Right atrium auricular region (tissue), 2 donors: ENCODE results near the gene PTPN22. TPM values are rescaled to one million over a fixed set of nuclear protein-coding genes. Genes with fewer than 3 reads are reported as not detected.

Experiments
- DNase-seq: peaks from one replicate; pipeline ENCODE4 v3.0.0-alpha.2; 2019; ENCODE audit warnings: low spot score
- H3K27ac ChIP-seq, 2 donors: fragments of 200-600 bp; sonication (generic); 1 replicate in 1 of 2; 2 replicates in 1 of 2; pipeline ENCODE4 v1.5.1; 2016 to 2019
- H3K27me3 ChIP-seq, 2 donors: fragments of 200-600 bp; sonication (generic); one replicate each; pipeline versions ENCODE4 v1.5.1 to v1.6.0; 2017 to 2019
- H3K36me3 ChIP-seq: fragments of 200-600 bp; sonication (generic); one replicate; pipeline ENCODE4 v1.5.1; 2016
- H3K4me1 ChIP-seq, 2 donors: fragments of 200-600 bp; sonication (generic); one replicate each; pipeline versions ENCODE4 v1.5.1 to v1.6.0; 2017 to 2019
- H3K4me3 ChIP-seq, 2 donors: fragments of 200-600 bp; sonication (generic); 1 replicate in 1 of 2; 2 replicates in 1 of 2; pipeline ENCODE4 v1.5.1; 2017 to 2019; ENCODE audit warnings: mild to moderate bottlenecking in 1 of 2, moderate library complexity in 1 of 2
- H3K9me3 ChIP-seq, 2 donors: fragments of 200-600 bp; sonication (generic); one replicate each; pipeline ENCODE4 v1.5.1; 2019
- CTCF ChIP-seq, 2 donors: fragments of 200-600 bp; sonication (generic); IDR thresholded peaks; one replicate each; pipeline ENCODE4 v1.5.1; 2019; ENCODE audit warnings: antibody characterized with exemption in 2 of 2
- total RNA-seq, 2 donors: library from RNA; depleted of rRNA; stranded (reverse); fragments of >200 nt; gene quantifications; one replicate each; pipeline ENCODE4 v1.1.0, GENCODE V29; 2016

PTPN22 gene
- total RNA-seq, 2 donors from 2014 or later: 0.33 to 2.0 TPM

- Histone ChIP-seq H3K4me1 (peaks cover 0 to 44% of the 10 kb centered on the region in 2 donors), H3K36me3 (no peaks in the 10 kb centered on the region), H3K27me3 (no peaks in the 10 kb centered on the region), H3K27ac (no peak overlapping the region), H3K4me3 (no peak overlapping the region), H3K9me3 (no peaks in the 10 kb centered on the region)
- no peak for DNase-seq
- no peak for TF ChIP-seq CTCF (IDR thresholded peaks at IDR 0.05)
These were observed 82.7 kb downstream of the PTPN22 start for GRCh38 chr1:113788802-113789201.

DNA sequence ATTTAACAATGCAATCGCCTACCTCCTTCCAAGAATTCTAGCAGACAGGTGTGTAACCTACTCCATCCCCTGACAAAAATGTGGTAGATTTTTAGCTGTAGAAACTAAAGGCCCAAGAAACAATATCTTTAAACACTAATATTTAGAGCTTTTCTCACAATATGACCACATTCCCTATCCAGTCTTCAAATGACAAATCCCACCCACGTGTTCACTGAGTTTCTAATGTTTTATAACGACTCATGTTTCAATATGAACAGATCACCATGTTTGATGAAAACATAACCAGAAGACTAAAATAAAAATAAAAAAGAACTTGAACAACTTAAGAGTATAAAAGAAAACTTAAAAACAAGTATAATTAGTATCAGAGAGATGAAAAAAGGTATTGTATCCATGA lies 83.8 kb downstream of the PTPN22 start:
- Histone ChIP-seq H3K27ac (no peak overlapping the region), H3K36me3 (no peaks in the 10 kb centered on the region), H3K4me3 (no peak overlapping the region), H3K4me1 (peaks cover 0 to 46% of the 10 kb centered on the region in 2 donors), H3K9me3 (no peaks in the 10 kb centered on the region), H3K27me3 (no peaks in the 10 kb centered on the region)
- no peak for TF ChIP-seq CTCF (IDR thresholded peaks at IDR 0.05)
- DNase-seq: no peak

GRCh38 chr1:113786069-113786468 lies 85.4 kb downstream of the PTPN22 start:
- Histone ChIP-seq H3K4me3 (no peak overlapping the region), H3K36me3 (no peaks in the 10 kb centered on the region), H3K4me1 (peaks cover 0 to 62% of the 10 kb centered on the region in 2 donors), H3K27ac (no peak overlapping the region), H3K9me3 (no peaks in the 10 kb centered on the region), H3K27me3 (no peaks in the 10 kb centered on the region)
- TF ChIP-seq CTCF (IDR thresholded peaks at IDR 0.05): no peak
- DNase-seq: no peak

- Histone ChIP-seq H3K27ac (peak overlapping the region in 1 of 2 donors; percentile 19), H3K36me3 (no peaks in the 10 kb centered on the region), H3K27me3 (no peaks in the 10 kb centered on the region), H3K4me1 (peaks cover 0 to 65% of the 10 kb centered on the region in 2 donors), H3K4me3 (no peak overlapping the region), H3K9me3 (no peaks in the 10 kb centered on the region)
- no peak for DNase-seq
- TF ChIP-seq CTCF (IDR thresholded peaks at IDR 0.05): no peak
These were observed 87.3 kb downstream of the PTPN22 start for GRCh38 chr1:113784104-113784779.

DNA sequence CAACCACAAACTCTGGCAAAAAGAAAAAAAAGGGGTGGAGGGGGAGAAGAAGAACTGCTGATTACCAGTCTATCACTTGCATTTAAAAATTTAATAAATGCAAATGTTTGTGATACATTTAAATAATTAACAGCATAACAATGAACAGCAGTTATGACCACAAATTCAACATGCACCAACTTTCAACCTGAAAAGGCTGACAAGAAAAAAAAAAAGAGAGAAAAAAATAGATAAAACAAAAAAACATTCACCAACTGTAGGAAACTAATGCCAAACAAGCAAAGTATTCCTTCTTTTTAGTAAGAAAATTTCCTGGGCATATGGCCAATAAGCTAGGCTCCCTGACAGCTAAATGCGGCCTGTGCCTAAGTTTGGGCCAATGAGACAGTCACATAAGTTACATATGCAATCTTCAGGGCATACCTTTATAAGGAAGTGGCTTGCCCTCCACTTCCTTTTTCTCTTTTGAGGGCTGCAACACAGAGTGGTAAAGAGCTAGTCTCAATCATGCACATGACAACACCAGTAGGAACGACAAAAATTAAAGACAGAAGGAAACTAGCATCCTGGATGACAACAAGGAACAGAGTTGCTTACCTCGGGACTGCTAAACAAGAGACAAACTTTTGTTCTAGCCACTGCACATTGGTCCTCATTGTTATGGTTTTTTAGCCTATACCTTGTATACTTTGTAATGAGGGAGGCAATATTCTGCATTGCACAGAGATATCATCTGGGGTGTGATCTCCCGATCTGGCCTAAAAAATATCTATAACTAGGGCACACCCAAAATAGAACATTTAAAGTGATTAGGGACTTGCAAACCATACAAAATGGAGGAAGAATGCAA lies 88.0 kb downstream of the PTPN22 start:
- H3K36me3 ChIP-seq: no peaks in the 10 kb centered on the region
- no peak for DNase-seq
- peak overlapping the region in 1 of 2 donors; percentile 30 for H3K27ac ChIP-seq
- H3K27me3 ChIP-seq: no peaks in the 10 kb centered on the region
- H3K9me3 ChIP-seq: no peaks in the 10 kb centered on the region
- H3K4me3 ChIP-seq: no peak overlapping the region
- H3K4me1 ChIP-seq: peaks cover 0 to 62% of the 10 kb centered on the region in 2 donors
- no peak for TF ChIP-seq CTCF (IDR thresholded peaks at IDR 0.05)
